Measurements from ENCODE around the gene ABCB9. TPM values are rescaled to one million over a fixed set of nuclear protein-coding genes. Genes with fewer than 3 reads are reported as not detected.

Gene ABCB9
- total RNA-seq, 4 donors from 2014 or later, result 2.3 to 8.4 (median 3.5) TPM

DNA sequence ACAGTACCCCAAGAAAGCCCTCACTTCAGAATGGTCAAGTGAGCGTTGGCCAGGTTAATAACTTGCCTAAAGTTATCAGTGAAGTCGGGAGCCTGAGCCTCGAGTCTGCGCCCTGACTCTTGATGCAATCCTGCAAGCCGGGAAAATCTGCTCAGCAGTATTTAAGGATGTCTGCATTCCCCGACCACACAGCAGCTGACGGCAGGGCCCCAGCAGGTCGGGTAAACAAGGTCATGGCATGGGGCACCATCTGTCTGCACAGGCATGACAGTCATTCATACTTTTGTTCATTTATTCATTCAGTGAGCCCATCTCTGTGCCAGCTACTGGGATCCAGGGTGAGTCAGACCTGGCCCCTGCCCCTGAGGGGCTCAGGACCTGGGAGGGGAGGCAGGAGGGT lies 11.1 kb downstream of the ABCB9 start:
- no peak for ATAC-seq
- Histone ChIP-seq H3K4me3 (no peak overlapping the region), H3K4me1 (peaks cover 0 to 11% (median 0%) of the 10 kb centered on the region in 3 donors), H3K9me3 (no peaks in the 10 kb centered on the region), H3K27me3 (no peaks in the 10 kb centered on the region), H3K27ac (no peak overlapping the region), H3K36me3 (peaks cover 0 to 30% of the 10 kb centered on the region in 2 donors)
- TF ChIP-seq POLR2AphosphoS5 (IDR thresholded peaks at IDR 0.05) (no peak), EP300 (IDR thresholded peaks at IDR 0.05) (no peak), POLR2A (IDR thresholded peaks at IDR 0.05) (no peak)
- TF ChIP-seq, protein P1, sequence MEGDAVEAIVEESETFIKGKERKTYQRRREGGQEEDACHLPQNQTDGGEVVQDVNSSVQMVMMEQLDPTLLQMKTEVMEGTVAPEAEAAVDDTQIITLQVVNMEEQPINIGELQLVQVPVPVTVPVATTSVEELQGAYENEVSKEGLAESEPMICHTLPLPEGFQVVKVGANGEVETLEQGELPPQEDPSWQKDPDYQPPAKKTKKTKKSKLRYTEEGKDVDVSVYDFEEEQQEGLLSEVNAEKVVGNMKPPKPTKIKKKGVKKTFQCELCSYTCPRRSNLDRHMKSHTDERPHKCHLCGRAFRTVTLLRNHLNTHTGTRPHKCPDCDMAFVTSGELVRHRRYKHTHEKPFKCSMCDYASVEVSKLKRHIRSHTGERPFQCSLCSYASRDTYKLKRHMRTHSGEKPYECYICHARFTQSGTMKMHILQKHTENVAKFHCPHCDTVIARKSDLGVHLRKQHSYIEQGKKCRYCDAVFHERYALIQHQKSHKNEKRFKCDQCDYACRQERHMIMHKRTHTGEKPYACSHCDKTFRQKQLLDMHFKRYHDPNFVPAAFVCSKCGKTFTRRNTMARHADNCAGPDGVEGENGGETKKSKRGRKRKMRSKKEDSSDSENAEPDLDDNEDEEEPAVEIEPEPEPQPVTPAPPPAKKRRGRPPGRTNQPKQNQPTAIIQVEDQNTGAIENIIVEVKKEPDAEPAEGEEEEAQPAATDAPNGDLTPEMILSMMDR (IDR thresholded peaks at IDR 0.05), result no peak
- 59 to 81% methylated on average over 4 to 6 of the region's 8 CpGs for WGBS, 2 donors (ENCODE audit: low coverage in 1 of 2)

GRCh38 chr12:122951979-122952892 lies 14.0 kb downstream of the ABCB9 start:
- TF ChIP-seq POLR2AphosphoS5 (IDR thresholded peaks at IDR 0.05) (no peak), EP300 (IDR thresholded peaks at IDR 0.05) (no peak)
- TF ChIP-seq, protein P1 (IDR thresholded peaks at IDR 0.05), result peak in 3 of 4 experiments; percentile 82 to 94 (median 88)
- 67 to 77% methylated on average over 4 to 7 of the region's 12 CpGs for WGBS, 2 donors (ENCODE audit: low coverage in 1 of 2)
- no peaks in the 10 kb centered on the region for H3K27me3 ChIP-seq
- H3K4me1 ChIP-seq, result peaks cover 0 to 21% (median 5%) of the 10 kb centered on the region in 3 donors
- no peak overlapping the region for H3K4me3 ChIP-seq
- no peaks in the 10 kb centered on the region for H3K9me3 ChIP-seq
- peak overlapping the region in 1 of 4 donors; percentile 9 for H3K27ac ChIP-seq
- ATAC-seq, result peak; percentile 87
- H3K36me3 ChIP-seq, result peaks cover 0 to 23% of the 10 kb centered on the region in 2 donors

- H3K27me3 ChIP-seq, result no peaks in the 10 kb centered on the region
- H3K9me3 ChIP-seq, result no peaks in the 10 kb centered on the region
- peak overlapping the region in 1 of 4 donors; percentile 9 for H3K27ac ChIP-seq
- TF ChIP-seq, protein P1 (IDR thresholded peaks at IDR 0.05), result no peak
- no peak for TF ChIP-seq EP300 (IDR thresholded peaks at IDR 0.05)
- TF ChIP-seq POLR2AphosphoS5 (IDR thresholded peaks at IDR 0.05), result no peak
- no peak for TF ChIP-seq POLR2A (IDR thresholded peaks at IDR 0.05)
- H3K4me3 ChIP-seq, result no peak overlapping the region
- WGBS, 2 donors (ENCODE audit: low coverage in 1 of 2), result 71 to 81% methylated on average over 5 to 6 of the region's 9 CpGs
- H3K4me1 ChIP-seq, result peaks cover 0 to 29% (median 7%) of the 10 kb centered on the region in 3 donors
- ATAC-seq, result no peak
- H3K36me3 ChIP-seq, result peaks cover 0 to 15% of the 10 kb centered on the region in 2 donors
Observed at GRCh38 chr12:122951406-122951805, 14.9 kb downstream of the ABCB9 start.

DNA sequence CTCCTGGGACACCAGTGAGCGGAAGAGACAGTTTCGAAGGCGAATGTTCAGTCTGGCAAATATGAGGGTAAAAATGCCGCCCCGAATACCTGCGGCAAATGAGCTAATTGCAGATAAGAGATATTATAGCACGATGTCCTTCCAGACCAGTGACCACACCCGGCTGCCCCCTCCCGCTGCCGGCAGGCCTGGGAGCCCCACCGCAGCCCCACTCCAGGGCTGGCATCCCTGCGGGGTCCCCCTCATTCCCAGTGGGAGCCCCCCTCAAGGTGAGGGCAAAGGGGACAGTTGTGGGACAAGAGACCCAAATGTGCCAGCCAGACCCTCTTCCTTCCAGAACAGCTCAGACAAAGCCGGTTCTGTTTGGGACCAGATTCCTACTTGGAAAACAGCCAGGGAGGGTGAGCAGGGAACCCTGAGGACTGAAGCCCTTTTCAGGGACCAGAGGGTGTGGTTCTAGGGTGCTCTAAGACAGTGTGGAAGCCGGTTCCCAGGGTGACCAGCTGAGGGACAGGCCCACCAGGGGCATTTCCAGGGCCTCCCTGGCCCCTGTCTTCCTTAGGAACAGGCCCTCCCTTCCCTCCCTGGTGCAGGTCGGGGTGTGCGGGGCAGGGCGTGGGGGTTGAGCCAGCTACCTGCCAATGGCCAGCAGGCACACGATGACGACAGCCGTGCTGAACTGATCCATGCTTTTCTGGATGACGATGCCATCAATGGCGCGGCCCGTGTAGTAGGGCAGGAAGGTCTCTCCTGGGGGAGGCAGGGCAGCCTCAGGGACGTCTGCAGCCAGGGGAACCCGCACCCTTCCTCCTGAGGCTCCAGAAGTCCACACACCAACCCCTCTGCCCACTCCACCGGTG lies 16.2 kb downstream of the ABCB9 start:
- ATAC-seq, result no peak
- TF ChIP-seq POLR2AphosphoS5 (IDR thresholded peaks at IDR 0.05), result no peak
- TF ChIP-seq POLR2A (IDR thresholded peaks at IDR 0.05), result no peak
- TF ChIP-seq, protein P1 (IDR thresholded peaks at IDR 0.05), result no peak
- no peak for TF ChIP-seq EP300 (IDR thresholded peaks at IDR 0.05)
- Histone ChIP-seq H3K9me3 (no peaks in the 10 kb centered on the region), H3K27ac (peak overlapping the region in 3 of 4 donors; percentile 27 to 44 (median 43)), H3K27me3 (no peaks in the 10 kb centered on the region), H3K4me3 (no peak overlapping the region), H3K36me3 (peaks cover 0 to 15% of the 10 kb centered on the region in 2 donors), H3K4me1 (peaks cover 0 to 43% (median 7%) of the 10 kb centered on the region in 3 donors)
- WGBS, 2 donors (ENCODE audit: low coverage in 1 of 2), result 33% methylated on average over 1 of the region's 27 CpGs; no CpG with 5 or more reads in 1 of the 2 donors

Data from gastroesophageal sphincter (tissue), 4 donors.